Measurements from ENCODE around the gene CSNK1D.

Gene CSNK1D

GRCh38 chr17:82273327-82274133 lies at the start of gene CSNK1D:
TSS of gene CSNK1D (minus strand) at chr17:82273700. CDS start at chr17:82273381, 319 bp downstream.
- DNase-seq: peak; percentile 80

GRCh38 chr17:82322526-82323453 lies 49.3 kb upstream of the CSNK1D start:
- no peak for DNase-seq

GRCh38 chr17:82321947-82322466 lies 48.5 kb upstream of the CSNK1D start:
- no peak for DNase-seq

- no peak for DNase-seq
Measured at GRCh38 chr17:82320956-82321927, 47.7 kb upstream of the CSNK1D start.

- DNase-seq: no peak
Measured at GRCh38 chr17:82320140-82320840, 46.8 kb upstream of the CSNK1D start.

- DNase-seq: no peak
Measured at GRCh38 chr17:82319619-82320062, 46.1 kb upstream of the CSNK1D start.

GRCh38 chr17:82318772-82319606 lies 45.5 kb upstream of the CSNK1D start:
- DNase-seq: no peak

- DNase-seq: no peak
Measured at GRCh38 chr17:82318169-82318498, 44.6 kb upstream of the CSNK1D start.

GRCh38 chr17:82317394-82318168 lies 44.1 kb upstream of the CSNK1D start, which contains the start of gene CD7:
TSS of gene CD7 (minus strand) at chr17:82317608. CDS start at chr17:82317495, 113 bp downstream.
- DNase-seq: no peak

- DNase-seq: no peak
Measured at GRCh38 chr17:82316651-82317393, 43.3 kb upstream of the CSNK1D start.

- DNase-seq: no peak
Measured at GRCh38 chr17:82315703-82316358, 42.3 kb upstream of the CSNK1D start.

GRCh38 chr17:82314727-82315605 lies 41.5 kb upstream of the CSNK1D start:
- no peak for DNase-seq

GRCh38 chr17:82314012-82314726 lies 40.7 kb upstream of the CSNK1D start:
- no peak for DNase-seq

GRCh38 chr17:82313195-82314011 lies 39.9 kb upstream of the CSNK1D start:
- no peak for DNase-seq

GRCh38 chr17:82311971-82312370 lies 38.5 kb upstream of the CSNK1D start:
- DNase-seq: no peak

- no peak for DNase-seq
Measured at GRCh38 chr17:82310877-82311276, 37.4 kb upstream of the CSNK1D start.
